Calu3 (cell line): ENCODE measurements around the gene SLC25A43. TPM values are rescaled to one million over a fixed set of nuclear protein-coding genes. Genes with fewer than 3 reads are reported as not detected.
"Not testable (repeated sequence)": the region's sequence is repeated elsewhere in the genome, so short reads cannot be mapped to it uniquely, and the experiment has no call there.

ENCODE experiments used
- BruUV-seq: library from RNA; stranded (reverse); fragments of 400-500 nt; replicated peaks from 2 replicates; lab custom pipeline; 2021; lab: Mats Ljungman, UMichigan
- CTCF ChIA-PET: fragments of 300-600 bp; sonication (Branson Sonifier 250); formaldehyde crosslinking; loops from one replicate; lab custom pipeline; 2022; ENCODE audit warnings: antibody characterized with exemption; lab: Charles Lee
- DNase-seq: peaks from one replicate; pipeline ENCODE4 v3.0.0; 2022
- H3K27ac Mint-ChIP-seq: one replicate; pipeline ENCODE4 v1.8.0; 2022; ENCODE audit warnings: mixed read lengths; ENCODE audit not compliant: unreplicated experiment
- H3K27me3 Mint-ChIP-seq: one replicate; pipeline ENCODE4 v1.8.0; 2022; ENCODE audit warnings: mixed read lengths; ENCODE audit not compliant: unreplicated experiment
- H3K36me3 Mint-ChIP-seq: one replicate; pipeline ENCODE4 v1.8.0; 2022; ENCODE audit warnings: mild to moderate bottlenecking, moderate library complexity, mixed read lengths; ENCODE audit not compliant: insufficient read depth, unreplicated experiment
- H3K4me1 Mint-ChIP-seq: one replicate; pipeline ENCODE4 v1.8.0; 2022; ENCODE audit warnings: mild to moderate bottlenecking, low read depth, mixed read lengths; ENCODE audit not compliant: unreplicated experiment
- H3K4me3 Mint-ChIP-seq: one replicate; pipeline ENCODE4 v1.8.0; 2022; ENCODE audit warnings: mild to moderate bottlenecking, low read depth, moderate library complexity, mixed read lengths; ENCODE audit not compliant: unreplicated experiment
- H3K9me3 Mint-ChIP-seq: one replicate; pipeline ENCODE4 v1.8.0; 2022; ENCODE audit warnings: low read depth, mixed read lengths; ENCODE audit not compliant: unreplicated experiment
- CTCF ChIP-seq: fragments of 200-600 bp; IDR thresholded peaks from one replicate; pipeline ENCODE4 v1.8.0; 2022; ENCODE audit warnings: antibody characterized with exemption; ENCODE audit not compliant: unreplicated experiment
- intact Hi-C: fragments of 100-400 bp; cut with micrococcal nuclease; formaldehyde crosslinking; loops from one replicate; pipeline ENCODE4 v1.10.0; 2022; ENCODE audit not compliant: unreplicated experiment
- total RNA-seq: library from RNA; stranded (reverse); gene quantifications from 2 replicates; pipeline ENCODE4 v1.2.3, GENCODE V29; 2022

The SLC25A43 gene
- total RNA-seq, 1 experiment from 2014 or later = 15.5 TPM

GRCh38 chrX:119429471-119429870 lies 30.3 kb downstream of the SLC25A43 start:
- H3K4me1 Mint-ChIP-seq = no peaks in the 10 kb centered on the region
- no peak overlapping the region for H3K27ac Mint-ChIP-seq
- H3K9me3 Mint-ChIP-seq = no peaks in the 10 kb centered on the region
- intact Hi-C loops = no loop called here
- TF ChIP-seq CTCF = no peak
- no peaks in the 10 kb centered on the region for H3K27me3 Mint-ChIP-seq
- DNase-seq = no peak
- BruUV-seq = no TSS peak
- H3K36me3 Mint-ChIP-seq = peaks cover 7% of the 10 kb centered on the region
- H3K4me3 Mint-ChIP-seq = no peak overlapping the region
- CTCF ChIA-PET = interaction anchor here (0.7 kb wide), 1 partner anchor 206 kb away, joined by 3 read pairs; no protein-coding TSS in a partner anchor

DNA sequence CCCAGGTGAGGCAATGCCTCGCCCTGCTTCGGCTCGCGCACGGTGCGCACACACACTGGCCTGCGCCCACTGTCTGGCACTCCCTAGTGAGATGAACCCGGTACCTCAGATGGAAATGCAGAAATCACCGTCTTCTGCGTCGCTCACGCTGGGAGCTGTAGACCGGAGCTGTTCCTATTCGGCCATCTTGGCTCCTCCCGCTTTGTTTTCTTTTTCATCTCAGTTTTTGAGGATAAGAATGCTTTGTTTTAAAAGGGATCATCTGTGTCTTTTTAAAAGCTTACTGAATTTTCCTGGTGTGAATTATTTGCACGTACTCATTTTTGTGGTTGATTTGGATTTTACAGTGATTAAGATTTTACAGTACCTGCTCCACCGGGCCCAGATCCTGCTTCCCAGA lies 42.2 kb downstream of the SLC25A43 start:
- not testable (repeated sequence) for H3K27ac Mint-ChIP-seq, H3K36me3 Mint-ChIP-seq, H3K4me3 Mint-ChIP-seq

GRCh38 chrX:119442286-119442685 lies 43.1 kb downstream of the SLC25A43 start:
- Mint-ChIP-seq H3K4me1 (no peaks in the 10 kb centered on the region), H3K27ac (no peak overlapping the region), H3K36me3 (no peaks in the 10 kb centered on the region), H3K27me3 (no peaks in the 10 kb centered on the region), H3K9me3 (no peaks in the 10 kb centered on the region), H3K4me3 (no peak overlapping the region)
- TF ChIP-seq CTCF = no peak
- no peak for DNase-seq
- intact Hi-C loops = no loop called here
- BruUV-seq = no TSS peak
- CTCF ChIA-PET = interaction anchor here (0.6 kb wide), 1 partner anchor 37 kb away, joined by 5 read pairs; no protein-coding TSS in a partner anchor

More for the DNA sequence above, 42.2 kb downstream of the SLC25A43 start:
- BruUV-seq, H3K9me3 Mint-ChIP-seq, DNase-seq, H3K27me3 Mint-ChIP-seq, H3K4me1 Mint-ChIP-seq, intact Hi-C loops, CTCF ChIA-PET: not testable (repeated sequence)

GRCh38 chrX:119453202-119453601 lies 54.1 kb downstream of the SLC25A43 start:
- TSS peak; percentile 19 for BruUV-seq
- Mint-ChIP-seq H3K4me3 (no peak overlapping the region), H3K36me3 (peaks cover 9% of the 10 kb centered on the region), H3K27me3 (no peaks in the 10 kb centered on the region), H3K4me1 (no peaks in the 10 kb centered on the region), H3K9me3 (no peaks in the 10 kb centered on the region), H3K27ac (no peak overlapping the region)
- no peak for TF ChIP-seq CTCF
- no peak for DNase-seq
- CTCF ChIA-PET = no interaction called here
- intact Hi-C loops = no loop called here

- H3K4me3 Mint-ChIP-seq = no peak overlapping the region
- CTCF ChIA-PET = no interaction called here
- BruUV-seq = no TSS peak
- no peaks in the 10 kb centered on the region for H3K27me3 Mint-ChIP-seq
- no peak for DNase-seq
- H3K27ac Mint-ChIP-seq = no peak overlapping the region
- no peaks in the 10 kb centered on the region for H3K4me1 Mint-ChIP-seq
- intact Hi-C loops = no loop called here
- H3K9me3 Mint-ChIP-seq = no peaks in the 10 kb centered on the region
- peaks cover 9% of the 10 kb centered on the region for H3K36me3 Mint-ChIP-seq
- TF ChIP-seq CTCF = no peak
These were observed 56.1 kb downstream of the SLC25A43 start for GRCh38 chrX:119455264-119455663.
